GM23338 (cell line): ENCODE measurements around the gene MAVS. TPM values are rescaled to one million over a fixed set of nuclear protein-coding genes. Genes with fewer than 3 reads are reported as not detected.

Experiments used
- ATAC-seq: fragments of 200-7000 bp; cut with Tn5 transposase; 3 replicates; pipeline ENCODE4 v1.9.1; 2020
- DNase-seq: peaks from one replicate; pipeline ENCODE4 v3.0.0-alpha.2; 2015; ENCODE audit warnings: low spot score
- H2AFZ ChIP-seq: fragments of 200-600 bp; sonication (generic); 2 replicates; pipeline ENCODE4 v1.8.0; 2016; ENCODE audit warnings: antibody characterized with exemption, mild to moderate bottlenecking, moderate library complexity
- H3F3A ChIP-seq: fragments of 200-600 bp; sonication (generic); replicated peaks from 2 replicates; pipeline ENCODE4 v1.8.0; 2017; ENCODE audit warnings: antibody characterized with exemption, mixed run types, low read depth
- H3K27ac ChIP-seq: fragments of 200-600 bp; sonication (generic); 2 replicates; pipeline ENCODE4 v1.6.1; 2016; ENCODE audit warnings: low read depth
- H3K27me3 ChIP-seq: fragments of 200-600 bp; sonication (generic); 2 replicates; pipeline ENCODE4 v1.8.0; 2016; ENCODE audit warnings: mild to moderate bottlenecking, mixed run types, moderate library complexity; ENCODE audit not compliant: insufficient read depth
- H3K36me3 ChIP-seq: fragments of 200-600 bp; sonication (generic); 2 replicates; pipeline ENCODE4 v1.8.0; 2016; ENCODE audit warnings: mild to moderate bottlenecking; ENCODE audit not compliant: insufficient read depth
- H3K4me1 ChIP-seq: fragments of 200-600 bp; sonication (generic); 2 replicates; pipeline ENCODE4 v1.8.0; 2016; ENCODE audit warnings: mild to moderate bottlenecking, moderate library complexity; ENCODE audit not compliant: insufficient read depth
- H3K4me2 ChIP-seq: fragments of 200-600 bp; sonication (generic); 2 replicates; pipeline ENCODE4 v1.7.1; 2017; ENCODE audit warnings: mixed run types
- H3K4me3 ChIP-seq: fragments of 200-600 bp; sonication (generic); 2 replicates; pipeline ENCODE4 v1.6.1; 2016; ENCODE audit warnings: mixed run types
- H3K79me2 ChIP-seq: fragments of 200-600 bp; sonication (generic); replicated peaks from 2 replicates; pipeline ENCODE4 v1.8.0; 2017; ENCODE audit warnings: mild to moderate bottlenecking; ENCODE audit not compliant: insufficient read depth
- H3K9me2 ChIP-seq: fragments of 200-600 bp; sonication (generic); 2 replicates; pipeline ENCODE4 v1.8.0; 2017; ENCODE audit not compliant: insufficient read depth
- H4K20me1 ChIP-seq: fragments of 200-600 bp; sonication (generic); replicated peaks from 2 replicates; pipeline ENCODE4 v1.8.0; 2017; ENCODE audit warnings: mild to moderate bottlenecking; ENCODE audit not compliant: insufficient read depth
- H3K27ac Mint-ChIP-seq: 2 replicates; pipeline ENCODE4 v1.8.0; 2020; ENCODE audit warnings: inconsistent platforms, mild to moderate bottlenecking, moderate library complexity, mixed read lengths
- H3K27me3 Mint-ChIP-seq: 3 replicates; pipeline ENCODE4 v1.8.0; 2022; ENCODE audit warnings: low read depth, mild to moderate bottlenecking, moderate library complexity, mixed read lengths, inconsistent platforms; ENCODE audit not compliant: insufficient read depth, poor library complexity
- H3K36me3 Mint-ChIP-seq: 3 replicates; pipeline ENCODE4 v1.8.0; 2021; ENCODE audit warnings: low read depth, mild to moderate bottlenecking, inconsistent platforms, moderate library complexity, mixed read lengths
- H3K4me1 Mint-ChIP-seq: 3 replicates; pipeline ENCODE4 v1.8.0; 2020; ENCODE audit warnings: mild to moderate bottlenecking, inconsistent platforms, mixed read lengths
- H3K4me3 Mint-ChIP-seq: 3 replicates; pipeline ENCODE4 v1.8.0; 2021; ENCODE audit warnings: moderate library complexity, mild to moderate bottlenecking, inconsistent platforms, mixed read lengths
- H3K9me3 Mint-ChIP-seq: 3 replicates; pipeline ENCODE4 v1.8.0; 2020; ENCODE audit warnings: moderate library complexity, mild to moderate bottlenecking, inconsistent platforms, mixed read lengths
- CREB1 ChIP-seq: fragments of 250-450 bp; sonication (Bioruptor Pico); IDR thresholded peaks from 2 replicates; pipeline ENCODE4 v1.5.0; 2020; ENCODE audit warnings: low read depth, mild to moderate bottlenecking, moderate library complexity
- CTCF ChIP-seq, 2 experiments: fragments of 200-600 bp in 1 of 2; sonication (generic) in 1 of 2; conservative IDR thresholded peaks; 2 replicates each; pipeline versions ENCODE4 v1.5.1 to v1.6.1; 2016 to 2017; ENCODE audit warnings: antibody characterized with exemption in 2 of 2, low read depth in 2 of 2, mild to moderate bottlenecking in 2 of 2, moderate library complexity in 1 of 2
- ETS1 ChIP-seq: IDR thresholded peaks from 2 replicates; pipeline ENCODE4 v1.6.1; 2016; ENCODE audit warnings: antibody characterized with exemption
- EZH2 ChIP-seq: fragments of 200-600 bp; sonication (generic); IDR thresholded peaks from one replicate; pipeline ENCODE4 v1.8.0; 2017; ENCODE audit warnings: antibody characterized with exemption, mild to moderate bottlenecking, low read depth; ENCODE audit not compliant: unreplicated experiment
- EZH2phosphoT487 ChIP-seq: fragments of 200-600 bp; sonication (generic); IDR thresholded peaks from one replicate; pipeline ENCODE4 v1.8.1; 2018; ENCODE audit warnings: antibody characterized with exemption; ENCODE audit not compliant: unreplicated experiment
- JUNB ChIP-seq: IDR thresholded peaks from one replicate; pipeline ENCODE4 v1.6.1; 2016; ENCODE audit warnings: antibody characterized with exemption; ENCODE audit not compliant: unreplicated experiment
- NANOG ChIP-seq: IDR thresholded peaks from 2 replicates; pipeline ENCODE4 v1.6.1; 2016; ENCODE audit warnings: antibody characterized with exemption, borderline replicate concordance
- POLR2AphosphoS5 ChIP-seq: IDR thresholded peaks from 2 replicates; pipeline ENCODE4 v1.6.1; 2016; ENCODE audit warnings: antibody characterized with exemption, low read depth
- REST ChIP-seq: IDR thresholded peaks from one replicate; pipeline ENCODE4 v1.6.1; 2018; ENCODE audit warnings: antibody characterized with exemption; ENCODE audit not compliant: unreplicated experiment
- STAT1 ChIP-seq: IDR thresholded peaks from one replicate; pipeline ENCODE4 v1.6.1; 2016; ENCODE audit warnings: antibody characterized with exemption; ENCODE audit not compliant: unreplicated experiment
- ZNF114 ChIP-seq: fragments of 250-450 bp; sonication (Bioruptor Pico); IDR thresholded peaks from 2 replicates; pipeline ENCODE4 v1.5.0; 2020; ENCODE audit warnings: mild to moderate bottlenecking, moderate library complexity
- ZNF331 ChIP-seq: fragments of 250-450 bp; sonication (Bioruptor Pico); IDR thresholded peaks from 2 replicates; pipeline ENCODE4 v1.5.0; 2020; ENCODE audit warnings: low read depth, mild to moderate bottlenecking, moderate library complexity
- ZNF462 ChIP-seq: fragments of 250-450 bp; sonication (Bioruptor Pico); IDR thresholded peaks from 2 replicates; pipeline ENCODE4 v1.5.0; 2020; ENCODE audit warnings: mild to moderate bottlenecking, moderate library complexity
- polyA plus RNA-seq: library from polyadenylated mRNA; unstranded; fragments of >200 nt; fragmentation: Nextera tagmentation; extraction: Ambion mirVana; gene quantifications from 2 replicates; pipeline ENCODE4 v1.2.1, GENCODE V29; 2016
- total RNA-seq: library from RNA; depleted of rRNA; stranded (reverse); fragments of >200 nt; shearing (Covaris generic); gene quantifications from 2 replicates; pipeline ENCODE4 v1.2.3, GENCODE V29; 2014

MAVS gene
- total and polyA plus RNA-seq, 2 experiments from 2014 or later = 5.2 to 21.8 TPM

- peaks cover 28% of the 10 kb centered on the region for H3K27me3 Mint-ChIP-seq
- Histone ChIP-seq H3K4me3 (no peak overlapping the region), H2AFZ (no peak overlapping the region), H4K20me1 (no peaks in the 10 kb centered on the region; the same call in 1 of the 2 replicates), H3F3A (peaks cover 14% of the 10 kb centered on the region), H3K36me3 (no peaks in the 10 kb centered on the region), H3K4me2 (no peak overlapping the region), H3K79me2 (no peaks in the 10 kb centered on the region), H3K4me1 (peaks cover 41% of the 10 kb centered on the region), H3K9me2 (no peaks in the 10 kb centered on the region), H3K27ac (no peak overlapping the region), H3K27me3 (no peaks in the 10 kb centered on the region)
- H3K4me1 Mint-ChIP-seq = peaks cover 54% of the 10 kb centered on the region
- ATAC-seq (no peak), DNase-seq (no peak)
- H3K9me3 Mint-ChIP-seq = no peaks in the 10 kb centered on the region; the same call in 2 of the 3 replicates
- TF ChIP-seq EZH2 = no peak
- TF ChIP-seq CTCF (conservative IDR thresholded peaks at IDR 0.05; ENCODE audit: low read depth in 2 of 2) = no peak
- no peak for TF ChIP-seq CREB1 (CRISPR knock-in tag)
- TF ChIP-seq NANOG = no peak
- TF ChIP-seq REST = no peak
- no peak for TF ChIP-seq ZNF114 (CRISPR knock-in tag)
- TF ChIP-seq STAT1 = no peak
- no peak for TF ChIP-seq POLR2AphosphoS5
- TF ChIP-seq ZNF331 = no peak
- TF ChIP-seq ETS1 = no peak
- TF ChIP-seq JUNB = no peak
- TF ChIP-seq EZH2phosphoT487 = no peak
- no peak for TF ChIP-seq ZNF462 (CRISPR knock-in tag)
- peaks cover 57% of the 10 kb centered on the region for H3K36me3 Mint-ChIP-seq
- no peak overlapping the region for H3K27ac Mint-ChIP-seq
- no peak overlapping the region; the same call in 2 of the 3 replicates for H3K4me3 Mint-ChIP-seq
Measured at GRCh38 chr20:3802524-3803239, 44.0 kb upstream of the MAVS start.
